Right lobe of liver (tissue), 6 donors: ENCODE measurements around the gene LDAH. TPM values are rescaled to one million over a fixed set of nuclear protein-coding genes. Genes with fewer than 3 reads are reported as not detected.
A peak's percentile ranks its signal among the peaks of the same experiment; 100 is the strongest.

Experiments used
- ATAC-seq, 4 donors: fragments of 200-7000 bp; cut with Tn5 transposase; one replicate each; pipeline ENCODE4 v1.9.1; 2020; ENCODE audit warnings: mild to moderate bottlenecking in 4 of 4, moderate library complexity in 4 of 4
- DNase-seq, 3 donors: peaks; one replicate each; pipeline ENCODE4 v3.0.0-alpha.2; 2020
- H3K27ac ChIP-seq, 3 donors: fragments of 200-600 bp; one replicate each; pipeline ENCODE4 v1.8.0; 2022
- H3K27me3 ChIP-seq, 2 donors: fragments of 200-600 bp; one replicate each; pipeline ENCODE4 v1.8.0; 2022
- H3K36me3 ChIP-seq, 4 donors: fragments of 200-600 bp; sonication (generic) in 1 of 4; one replicate each; pipeline versions ENCODE4 v1.5.1 to v1.8.0; 2017 to 2022; ENCODE audit warnings: control low read depth in 1 of 4
- H3K4me1 ChIP-seq, 4 donors: fragments of 200-600 bp; sonication (generic) in 1 of 4; one replicate each; pipeline versions ENCODE4 v1.5.1 to v1.8.0; 2017 to 2022; ENCODE audit warnings: control low read depth in 1 of 4
- H3K4me3 ChIP-seq, 3 donors: fragments of 200-600 bp; one replicate each; pipeline ENCODE4 v1.8.0; 2022
- H3K9me3 ChIP-seq, 4 donors: fragments of 200-600 bp; sonication (generic) in 1 of 4; one replicate each; pipeline versions ENCODE4 v1.5.1 to v1.8.0; 2017 to 2022; ENCODE audit warnings: control low read depth in 1 of 4
- CTCF ChIP-seq, 4 donors: fragments of 200-600 bp in 3 of 4; fragments of 450-650 bp in 1 of 4; IDR thresholded peaks; one replicate each; pipeline versions ENCODE4 v1.5.1 to v1.8.0; 2016 to 2022; ENCODE audit warnings: antibody characterized with exemption in 4 of 4, mild to moderate bottlenecking in 2 of 4
- POLR2A ChIP-seq: fragments of 450-650 bp; IDR thresholded peaks from one replicate; pipeline ENCODE4 v1.6.1; 2017; ENCODE audit warnings: antibody characterized with exemption, mild to moderate bottlenecking
- WGBS: methylation state at CpG from one replicate; pipeline ENCODE4 v1.1.6; 2018; ENCODE audit warnings: low coverage, low lambda C conversion rate; ENCODE audit not compliant: insufficient coverage; ENCODE audit errors: missing lambda C conversion rate; 5-methylcytosine and 5-hydroxymethylcytosine counted together
- intact Hi-C, 2 donors: fragments of 100-400 bp; cut with DNase I; formaldehyde crosslinking; loops; one replicate each; pipeline versions ENCODE4 v1.11.2 to v1.14.1; 2022
- total RNA-seq, 6 experiments: library from RNA; depleted of rRNA in 2 of 6; stranded (reverse); fragments of >200 nt in 2 of 6; fragmentation: NEBNext Ultra II Directional in 3 of 6; extraction: Animal tissue kit (Norgen Biotek cat#: 25700) in 3 of 6; gene quantifications; one replicate each; pipeline versions ENCODE4 v1.1.0 to v1.2.4, GENCODE V29; 2016 to 2023
- donor health status: DM: no; HTN: yes; CAD: no.
- donor health status: DM: no; HTN: no; CAD: no.
- donor health status: DM: no; HTN: no; CAD: no.
- donor health status: DM: no; HTN: yes; CAD: no.
- donor health status: DM: no; HTN: yes; CAD: no.

Gene LDAH
- total RNA-seq, 6 experiments from 2014 or later, result 9.0 to 18.7 (median 14.1) TPM

- Histone ChIP-seq H3K4me3 (no peak overlapping the region), H3K9me3 (no peaks in the 10 kb centered on the region), H3K4me1 (peaks cover 0 to 28% (median 5%) of the 10 kb centered on the region in 4 donors), H3K27ac (no peak overlapping the region), H3K27me3 (no peaks in the 10 kb centered on the region), H3K36me3 (peaks cover 0 to 9% (median 2%) of the 10 kb centered on the region in 4 donors)
- 96% methylated on average over 5 of the region's 20 CpGs for WGBS
- TF ChIP-seq CTCF (IDR thresholded peaks at IDR 0.05) (no peak), POLR2A (no peak)
- peak in 1 of 3 donors; percentile 52 for DNase-seq
- intact Hi-C loops, result no loop called here
- ATAC-seq, result no peak
Observed at GRCh38 chr2:20646446-20646845, 176.5 kb downstream of the LDAH start.

GRCh38 chr2:20645761-20646160, 177.1 kb downstream of the LDAH start:
- intact Hi-C loops, result no loop called here
- 73% methylated on average over 6 of the region's 10 CpGs for WGBS
- Histone ChIP-seq H3K27ac (no peak overlapping the region), H3K9me3 (no peaks in the 10 kb centered on the region), H3K4me1 (peaks cover 0 to 26% (median 5%) of the 10 kb centered on the region in 4 donors), H3K36me3 (peaks cover 0 to 13% (median 2%) of the 10 kb centered on the region in 4 donors), H3K4me3 (no peak overlapping the region), H3K27me3 (no peaks in the 10 kb centered on the region)
- no peak for ATAC-seq
- peak in 1 of 3 donors; percentile 24 for DNase-seq
- TF ChIP-seq POLR2A (no peak), CTCF (IDR thresholded peaks at IDR 0.05) (no peak)

DNA sequence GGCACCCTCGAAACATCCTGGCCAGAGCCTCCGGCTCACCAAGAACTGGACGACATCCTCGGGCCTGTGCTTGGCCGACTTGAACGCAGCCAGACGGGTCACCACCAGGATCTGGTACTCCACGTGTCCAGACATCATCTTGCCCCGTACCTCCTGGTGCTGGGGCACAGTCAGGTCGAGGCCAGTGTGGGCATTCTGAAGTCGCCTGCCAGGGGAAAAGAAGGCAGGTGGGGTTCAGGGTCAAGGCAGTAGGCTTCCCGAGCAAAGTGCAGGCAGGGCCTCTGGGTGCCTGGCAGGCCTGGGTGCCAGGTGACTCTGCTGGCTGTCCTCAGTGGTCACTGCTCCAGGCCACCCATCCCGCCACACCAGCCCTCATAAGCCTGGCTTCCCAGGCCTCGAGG, 177.6 kb downstream of the LDAH start:
- DNase-seq (no peak), ATAC-seq (no peak)
- Histone ChIP-seq H3K27me3 (no peaks in the 10 kb centered on the region), H3K36me3 (peaks cover 0 to 13% (median 2%) of the 10 kb centered on the region in 4 donors), H3K27ac (no peak overlapping the region), H3K9me3 (no peaks in the 10 kb centered on the region), H3K4me1 (peaks cover 0 to 26% (median 5%) of the 10 kb centered on the region in 4 donors), H3K4me3 (no peak overlapping the region)
- intact Hi-C loops, result no loop called here
- WGBS, result 48% methylated on average over 4 of the region's 14 CpGs
- TF ChIP-seq POLR2A, result no peak
- no peak for TF ChIP-seq CTCF (IDR thresholded peaks at IDR 0.05)

DNA sequence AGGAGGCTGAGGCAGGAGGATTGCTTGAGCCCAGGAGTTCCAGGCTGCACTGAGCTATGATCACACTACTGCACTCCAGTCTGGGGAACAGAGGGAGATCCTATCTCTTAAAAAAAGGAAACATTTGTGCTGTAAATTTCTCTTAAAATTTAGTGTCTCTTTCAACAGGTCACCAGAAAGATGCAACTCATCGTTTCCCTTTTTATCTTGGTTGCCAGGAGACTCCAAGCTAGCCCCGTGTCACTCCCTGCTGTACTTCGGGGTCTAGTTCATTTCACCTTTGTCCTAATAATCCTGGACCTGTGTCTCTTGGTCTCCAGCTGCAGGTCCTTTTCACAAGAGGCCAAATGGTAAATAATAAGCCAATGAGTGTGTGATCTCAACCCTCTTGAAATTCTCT, 179.1 kb downstream of the LDAH start:
- DNase-seq (no peak), ATAC-seq (no peak)
- WGBS, result 42% methylated on average over 3 of the region's 3 CpGs
- no peak overlapping the region for H3K27ac ChIP-seq
- no peaks in the 10 kb centered on the region for H3K27me3 ChIP-seq
- TF ChIP-seq CTCF (IDR thresholded peaks at IDR 0.05), result no peak
- TF ChIP-seq POLR2A, result no peak
- peaks cover 0 to 13% (median 2%) of the 10 kb centered on the region in 4 donors for H3K36me3 ChIP-seq
- no peaks in the 10 kb centered on the region for H3K9me3 ChIP-seq
- peaks cover 0 to 13% (median 0%) of the 10 kb centered on the region in 4 donors for H3K4me1 ChIP-seq
- intact Hi-C loops, result loop anchor here in 1 of 2 donors (5.0 kb wide), 2 partner anchors 202 to 247 kb away; no protein-coding TSS in a partner anchor
- no peak overlapping the region for H3K4me3 ChIP-seq
